Loucy (cell line): Measurements from ENCODE around the gene FIS1.

ENCODE experiments used
- CTCF ChIP-seq: fragments of 200-600 bp; sonication (generic); conservative IDR thresholded peaks from 2 replicates; pipeline ENCODE4 v1.5.1; 2014; ENCODE audit warnings: mild to moderate bottlenecking, antibody characterized with exemption, low read length
- EZH2phosphoT487 ChIP-seq: fragments of 200-600 bp; IDR thresholded peaks from 2 replicates; pipeline ENCODE4 v1.6.1; 2018; ENCODE audit warnings: antibody characterized with exemption, mild to moderate bottlenecking, moderate library complexity, borderline replicate concordance

GRCh38 chr7:101200862-101201599 lies 43.9 kb downstream of the FIS1 start, which contains the start of gene MOGAT3:
- TF ChIP-seq CTCF (no peak), EZH2phosphoT487 (no peak)
